Osteoblast (primary cell): ENCODE results near the gene METTL6. TPM values are rescaled to one million over a fixed set of nuclear protein-coding genes. Genes with fewer than 3 reads are reported as not detected.
"Not testable (repeated sequence)": the region's sequence is repeated elsewhere in the genome, so short reads cannot be mapped to it uniquely, and the experiment has no call there.

ENCODE experiments used
- DNase-seq: peaks from one replicate; pipeline ENCODE4 v3.0.0; 2011; ENCODE audit warnings: low spot score, mixed read lengths; ENCODE audit not compliant: insufficient read length; ENCODE audit errors: missing footprints
- H2AFZ ChIP-seq: 2 replicates; pipeline ENCODE4 v1.6.0; 2011; ENCODE audit warnings: mild to moderate bottlenecking, low read length
- H3K27ac ChIP-seq: 2 replicates; pipeline ENCODE4 v1.5.1; 2011; ENCODE audit warnings: mild to moderate bottlenecking, low read depth, low read length, moderate library complexity
- H3K27me3 ChIP-seq: 2 replicates; pipeline ENCODE4 v1.6.0; 2012; ENCODE audit warnings: mild to moderate bottlenecking, control low read depth, inconsistent platforms, low read length, moderate library complexity; ENCODE audit not compliant: insufficient read depth
- H3K36me3 ChIP-seq: 2 replicates; pipeline ENCODE4 v1.5.1; 2011; ENCODE audit warnings: mild to moderate bottlenecking, low read length, control low read depth, moderate library complexity; ENCODE audit not compliant: insufficient read depth
- H3K4me1 ChIP-seq: 2 replicates; pipeline ENCODE4 v1.5.1; 2011; ENCODE audit warnings: mild to moderate bottlenecking, low read length, control low read depth, moderate library complexity; ENCODE audit not compliant: insufficient read depth
- H3K4me2 ChIP-seq: 2 replicates; pipeline ENCODE4 v1.6.0; 2011; ENCODE audit warnings: mild to moderate bottlenecking, low read length; ENCODE audit not compliant: insufficient read depth
- H3K4me3 ChIP-seq: fragments of 200-600 bp; sonication (generic); 3 replicates; pipeline ENCODE4 v1.5.1; 2012; ENCODE audit warnings: mild to moderate bottlenecking, low read length, inconsistent platforms; ENCODE audit not compliant: insufficient read depth
- H3K79me2 ChIP-seq: 2 replicates; pipeline ENCODE4 v1.6.0; 2012; ENCODE audit warnings: mild to moderate bottlenecking, low read length, control low read depth, inconsistent platforms; ENCODE audit not compliant: insufficient read depth
- H3K9me3 ChIP-seq: 2 replicates; pipeline ENCODE4 v1.5.1; 2011; ENCODE audit warnings: low read depth, low read length, control low read depth
- H4K20me1 ChIP-seq: 2 replicates; pipeline ENCODE4 v1.6.0; 2012; ENCODE audit warnings: mild to moderate bottlenecking, low read length, control low read depth; ENCODE audit not compliant: insufficient read depth
- total RNA-seq: library from RNA; depleted of rRNA; stranded (reverse); fragments of >200 nt; gene quantifications from 2 replicates; pipeline ENCODE4 v1.2.3, GENCODE V29; 2012
- TF ChIP-seq, protein P1 (sequence below): IDR thresholded peaks from 2 replicates; pipeline ENCODE4 v1.5.1; 2011; ENCODE audit warnings: mild to moderate bottlenecking, low read depth, low read length, moderate library complexity; ENCODE audit errors: extremely low read depth

The METTL6 gene
- total RNA-seq, 1 donor = 36.6 TPM

DNA sequence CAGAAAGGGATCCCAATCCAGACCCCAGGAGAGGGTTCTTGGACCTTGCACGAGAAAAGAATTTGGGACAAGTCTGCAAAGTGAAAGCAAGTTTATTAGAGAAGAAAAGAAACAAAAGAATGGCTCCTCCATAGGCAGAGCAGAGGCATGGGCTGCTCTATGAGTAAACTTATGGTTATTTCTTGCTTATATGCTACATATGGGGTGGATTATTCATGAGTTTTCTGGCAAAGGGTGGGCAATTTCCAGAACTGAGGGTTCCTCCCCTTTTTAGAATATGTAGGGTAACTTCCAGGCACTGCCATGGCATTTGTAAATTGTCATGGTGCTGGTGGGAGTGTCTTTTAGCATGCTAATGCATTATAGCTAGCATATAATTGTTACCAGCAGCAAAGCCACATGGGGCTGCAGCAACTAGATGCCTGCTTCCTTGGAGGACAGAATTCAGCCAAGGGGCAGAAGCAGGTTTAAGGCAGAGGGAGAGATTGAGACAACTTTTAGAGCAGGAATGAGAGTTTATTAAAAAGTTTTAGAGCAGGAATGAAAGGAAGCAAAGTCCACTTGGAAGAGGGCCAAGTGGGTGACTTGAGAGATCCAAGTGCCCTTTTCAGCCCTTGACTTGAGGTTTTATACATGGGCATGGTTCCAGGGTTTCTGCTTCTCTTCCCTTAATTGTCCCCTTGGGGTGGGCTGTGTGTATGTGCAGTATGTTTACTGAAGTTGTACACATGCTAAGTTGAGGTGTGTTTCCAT lies 41.3 kb downstream of the METTL6 start:
- H3K27ac ChIP-seq = no peak overlapping the region
- peaks cover 3% of the 10 kb centered on the region for H3K9me3 ChIP-seq
- H3K4me3 ChIP-seq = no peak overlapping the region
- H3K79me2 ChIP-seq = no peaks in the 10 kb centered on the region
- H3K27me3 ChIP-seq = no peaks in the 10 kb centered on the region
- peaks cover 16% of the 10 kb centered on the region for H3K4me1 ChIP-seq
- no peaks in the 10 kb centered on the region for H4K20me1 ChIP-seq
- H3K36me3 ChIP-seq = no peaks in the 10 kb centered on the region
- TF ChIP-seq, protein P1, sequence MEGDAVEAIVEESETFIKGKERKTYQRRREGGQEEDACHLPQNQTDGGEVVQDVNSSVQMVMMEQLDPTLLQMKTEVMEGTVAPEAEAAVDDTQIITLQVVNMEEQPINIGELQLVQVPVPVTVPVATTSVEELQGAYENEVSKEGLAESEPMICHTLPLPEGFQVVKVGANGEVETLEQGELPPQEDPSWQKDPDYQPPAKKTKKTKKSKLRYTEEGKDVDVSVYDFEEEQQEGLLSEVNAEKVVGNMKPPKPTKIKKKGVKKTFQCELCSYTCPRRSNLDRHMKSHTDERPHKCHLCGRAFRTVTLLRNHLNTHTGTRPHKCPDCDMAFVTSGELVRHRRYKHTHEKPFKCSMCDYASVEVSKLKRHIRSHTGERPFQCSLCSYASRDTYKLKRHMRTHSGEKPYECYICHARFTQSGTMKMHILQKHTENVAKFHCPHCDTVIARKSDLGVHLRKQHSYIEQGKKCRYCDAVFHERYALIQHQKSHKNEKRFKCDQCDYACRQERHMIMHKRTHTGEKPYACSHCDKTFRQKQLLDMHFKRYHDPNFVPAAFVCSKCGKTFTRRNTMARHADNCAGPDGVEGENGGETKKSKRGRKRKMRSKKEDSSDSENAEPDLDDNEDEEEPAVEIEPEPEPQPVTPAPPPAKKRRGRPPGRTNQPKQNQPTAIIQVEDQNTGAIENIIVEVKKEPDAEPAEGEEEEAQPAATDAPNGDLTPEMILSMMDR = no peak
- no peak overlapping the region for H3K4me2 ChIP-seq
- no peak for DNase-seq
- no peak overlapping the region for H2AFZ ChIP-seq

DNA sequence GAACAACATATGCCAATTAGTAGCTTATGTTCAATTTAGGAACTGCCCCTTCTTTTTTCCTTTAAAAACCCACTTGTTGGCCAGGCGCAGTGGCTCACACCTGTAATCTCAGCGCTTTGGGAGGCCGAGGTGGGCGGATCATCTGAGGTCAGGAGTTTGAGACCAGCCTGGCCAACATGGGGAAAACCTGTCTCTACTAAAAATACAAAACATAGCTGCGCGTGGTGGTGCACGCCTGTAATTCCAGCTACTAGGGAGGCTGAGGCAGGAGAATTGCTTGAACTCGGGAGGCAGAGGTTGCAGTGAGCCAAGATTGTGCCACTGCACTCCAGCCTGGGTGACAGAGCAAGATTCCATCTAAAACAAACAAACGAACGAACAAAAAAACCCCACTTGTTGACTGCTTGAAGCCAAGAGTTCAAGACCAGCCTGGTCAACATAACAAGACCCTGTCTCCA lies 42.1 kb downstream of the METTL6 start:
- not testable (repeated sequence) for H3K36me3 ChIP-seq, H3K4me3 ChIP-seq, H3K79me2 ChIP-seq, H3K27me3 ChIP-seq, H3K4me2 ChIP-seq, H4K20me1 ChIP-seq, H3K9me3 ChIP-seq, H2AFZ ChIP-seq, DNase-seq, H3K27ac ChIP-seq
- H3K4me1 ChIP-seq = peaks cover 16% of the 10 kb centered on the region

DNA sequence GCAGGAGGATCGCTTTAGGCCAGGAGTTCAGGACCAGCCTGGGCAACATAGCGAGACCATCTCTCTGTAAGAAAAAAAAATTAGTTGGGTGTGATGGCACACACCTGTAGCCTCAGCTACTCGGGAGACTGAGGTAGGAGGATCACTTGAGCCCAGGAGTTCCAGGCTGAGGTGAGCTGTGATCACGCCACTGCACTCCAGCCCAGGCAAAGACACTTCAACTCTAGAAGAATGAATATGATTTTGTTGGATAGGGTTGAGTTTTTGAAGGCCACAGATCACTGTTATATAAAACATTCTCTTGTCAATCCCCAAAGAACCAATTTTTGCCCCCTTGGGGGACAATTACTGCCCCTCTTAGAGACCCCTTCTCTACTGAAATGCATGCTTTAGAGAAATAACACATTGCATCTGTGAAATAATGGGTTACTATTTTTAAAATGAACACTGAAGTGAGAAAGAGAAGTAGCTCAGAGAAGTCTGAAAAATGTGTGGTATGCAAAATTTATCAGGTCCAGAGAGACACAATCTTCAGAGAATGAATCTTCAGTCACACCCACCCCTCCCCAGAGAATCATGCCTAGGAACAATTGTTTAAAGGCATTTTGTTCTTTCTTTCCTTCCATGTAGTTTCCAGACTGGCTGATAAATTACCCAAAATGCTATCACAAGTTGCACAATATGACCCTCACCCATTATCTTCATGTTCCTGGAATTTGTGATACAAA lies 42.7 kb downstream of the METTL6 start:
- H3K27me3 ChIP-seq = no peaks in the 10 kb centered on the region
- H2AFZ ChIP-seq = no peak overlapping the region
- H3K79me2 ChIP-seq = no peaks in the 10 kb centered on the region
- no peak overlapping the region for H3K4me2 ChIP-seq
- H3K27ac ChIP-seq = no peak overlapping the region
- H3K4me1 ChIP-seq = peaks cover 16% of the 10 kb centered on the region
- TF ChIP-seq, protein P1 = no peak
- no peaks in the 10 kb centered on the region for H4K20me1 ChIP-seq
- no peak overlapping the region for H3K4me3 ChIP-seq
- H3K9me3 ChIP-seq = peaks cover 3% of the 10 kb centered on the region
- no peaks in the 10 kb centered on the region for H3K36me3 ChIP-seq
- no peak for DNase-seq

- Histone ChIP-seq H2AFZ (no peak overlapping the region), H3K79me2 (no peaks in the 10 kb centered on the region), H3K27ac (no peak overlapping the region), H3K4me1 (peaks cover 14% of the 10 kb centered on the region), H3K27me3 (no peaks in the 10 kb centered on the region), H3K4me2 (no peak overlapping the region), H3K36me3 (no peaks in the 10 kb centered on the region), H3K9me3 (peaks cover 3% of the 10 kb centered on the region), H3K4me3 (no peak overlapping the region), H4K20me1 (no peaks in the 10 kb centered on the region)
- TF ChIP-seq, protein P1 = no peak
- DNase-seq = no peak
Measured at GRCh38 chr3:15382405-15382923, 44.9 kb downstream of the METTL6 start.
